Medulla oblongata (tissue), 1 donor: ENCODE measurements around the gene NINJ1.

Experiments
- DNase-seq: peaks from one replicate; pipeline ENCODE4 v3.0.0-alpha.2; 2015; ENCODE audit errors: extremely low spot score

Gene NINJ1, protein sequence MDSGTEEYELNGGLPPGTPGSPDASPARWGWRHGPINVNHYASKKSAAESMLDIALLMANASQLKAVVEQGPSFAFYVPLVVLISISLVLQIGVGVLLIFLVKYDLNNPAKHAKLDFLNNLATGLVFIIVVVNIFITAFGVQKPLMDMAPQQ

DNA sequence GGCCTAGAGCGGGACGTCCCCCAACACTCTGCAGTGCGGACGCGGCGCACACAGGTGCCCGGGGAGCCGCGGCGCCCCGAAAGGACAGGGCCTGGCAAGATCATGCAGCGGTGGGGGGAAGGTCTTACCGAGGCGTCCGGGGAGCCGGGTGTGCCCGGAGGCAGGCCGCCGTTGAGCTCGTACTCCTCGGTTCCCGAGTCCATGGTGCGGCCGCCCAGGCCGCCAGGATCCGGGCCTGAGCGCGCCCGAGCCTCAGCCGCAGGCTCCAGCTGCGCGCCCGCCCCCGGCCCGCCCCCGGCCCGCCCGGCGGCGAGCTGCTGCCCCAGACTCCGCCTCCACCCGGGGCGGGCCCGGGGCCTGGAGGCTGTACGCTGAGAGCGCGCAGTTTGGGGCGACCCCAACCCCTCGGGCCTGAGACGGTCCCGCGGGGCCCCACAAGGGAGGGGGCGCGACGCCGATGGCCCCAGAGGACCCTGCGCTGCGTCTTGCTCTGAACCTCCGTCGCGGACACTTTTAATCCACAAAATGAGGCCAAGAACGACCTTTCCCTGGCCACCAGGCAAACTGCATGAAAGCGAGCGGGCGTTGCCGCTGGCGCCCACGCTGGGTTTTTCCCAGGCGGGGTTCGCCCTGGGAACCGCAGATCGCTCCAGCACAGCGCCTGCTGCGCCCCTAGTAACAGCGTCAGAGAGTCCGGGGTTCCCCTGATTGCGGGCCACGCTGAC, at the start of gene NINJ1:
NINJ1 (minus strand) TSS at position 237 of the 725 bp plus-strand sequence; CDS start at position 203, 34 bp downstream.
- peak; percentile 82 for DNase-seq

DNA sequence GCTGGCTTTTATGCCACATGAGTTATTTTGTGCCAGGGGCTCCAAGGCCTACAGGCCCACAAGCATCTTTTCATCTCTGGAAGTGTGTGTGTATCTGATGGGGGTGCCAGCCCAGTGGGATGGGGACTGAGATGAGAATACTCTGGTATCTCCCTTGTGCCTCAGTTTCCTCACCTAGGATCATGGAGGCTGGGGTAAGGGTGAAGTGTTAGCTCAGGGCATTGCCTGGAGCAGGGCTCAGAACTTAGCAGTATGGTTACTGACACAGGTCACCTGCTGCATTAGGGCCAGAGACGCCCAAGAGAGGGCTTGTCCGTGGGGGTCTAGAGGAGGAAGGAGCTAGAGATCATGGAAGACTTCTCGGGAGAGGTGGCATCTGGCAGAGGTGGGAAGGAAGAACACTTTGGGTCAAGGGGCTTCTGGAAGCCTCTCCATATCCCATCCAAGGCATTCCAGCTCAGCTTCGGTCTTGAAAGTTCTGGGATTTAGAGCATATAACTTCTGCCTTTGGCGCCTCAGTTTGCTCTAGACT, 49.1 kb upstream of the NINJ1 start:
- DNase-seq, result no peak

DNA sequence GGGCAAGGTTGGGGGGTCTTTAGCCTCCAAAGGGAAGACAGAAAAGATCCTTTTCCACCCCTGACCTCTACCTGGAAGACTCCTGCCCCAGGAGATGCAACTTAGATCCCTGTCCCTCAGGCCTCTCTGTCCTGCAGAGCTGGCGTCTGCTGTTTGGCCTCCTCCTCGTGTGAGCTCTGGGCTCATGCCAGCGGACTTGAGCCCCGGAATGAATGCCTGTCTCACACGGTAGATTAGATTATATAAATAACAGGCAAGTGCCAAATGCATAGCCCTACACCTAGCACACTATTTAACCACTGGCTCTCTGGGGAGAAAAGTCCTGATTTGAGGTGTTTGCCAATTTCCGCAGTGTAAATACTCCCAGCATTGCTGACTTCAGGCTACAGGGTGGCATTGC, 48.5 kb upstream of the NINJ1 start:
- DNase-seq, result no peak

DNA sequence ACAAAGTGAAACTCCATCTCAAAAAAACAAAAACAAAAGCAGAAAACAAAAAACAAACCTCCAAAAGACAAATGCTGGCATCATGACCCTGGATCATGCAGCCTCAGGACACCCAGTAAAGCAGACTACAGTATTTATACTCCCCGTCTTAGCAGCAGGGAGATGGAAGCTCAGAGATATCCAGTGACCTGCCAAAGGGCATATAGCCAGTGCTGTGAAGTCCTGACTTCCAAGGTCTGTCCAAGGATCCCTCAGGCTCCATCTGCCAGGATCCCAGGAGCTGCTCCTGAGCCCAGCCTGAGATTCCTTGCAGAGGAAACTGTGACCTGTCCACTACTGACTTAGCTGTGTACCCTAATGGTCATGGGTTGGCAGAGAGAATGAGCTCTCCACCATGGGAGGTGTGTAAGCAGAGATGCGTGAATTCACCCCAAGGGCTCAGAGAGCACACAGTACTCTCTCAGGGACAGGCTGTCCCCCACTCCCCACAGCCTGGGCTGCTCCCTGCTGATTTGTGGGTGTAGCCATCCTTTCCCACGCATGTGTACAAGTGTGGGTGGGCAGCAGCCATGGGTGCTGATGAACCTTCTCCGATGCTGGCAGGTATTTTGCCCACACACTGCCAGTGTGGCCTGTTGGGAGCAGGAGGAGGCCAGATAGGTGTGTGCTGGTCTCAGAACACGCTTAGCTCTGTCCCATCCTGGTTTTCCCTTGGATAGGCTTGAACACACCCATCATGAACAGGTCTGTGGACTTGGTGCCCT, 47.8 kb upstream of the NINJ1 start:
- DNase-seq, result no peak

DNA sequence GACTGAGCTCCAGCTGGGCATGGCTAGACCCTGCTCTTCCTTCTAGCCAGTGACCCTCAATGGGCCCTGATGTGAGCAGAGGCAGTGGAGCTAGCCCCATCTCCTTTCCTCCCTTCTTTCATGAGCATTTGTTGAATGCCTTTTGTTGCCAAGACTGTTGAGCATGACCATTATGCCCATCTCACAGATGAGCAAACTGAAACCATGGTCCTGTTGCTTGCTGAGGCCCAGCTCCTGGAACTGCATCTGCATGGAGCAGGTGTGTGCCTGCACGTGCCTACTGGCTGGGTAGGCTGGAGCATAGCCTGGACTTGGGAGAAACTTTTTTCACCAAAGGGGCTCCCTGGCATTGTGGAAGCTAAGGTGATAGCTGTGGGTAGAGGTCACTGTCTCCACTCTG, 46.9 kb upstream of the NINJ1 start:
- DNase-seq, result no peak

DNA sequence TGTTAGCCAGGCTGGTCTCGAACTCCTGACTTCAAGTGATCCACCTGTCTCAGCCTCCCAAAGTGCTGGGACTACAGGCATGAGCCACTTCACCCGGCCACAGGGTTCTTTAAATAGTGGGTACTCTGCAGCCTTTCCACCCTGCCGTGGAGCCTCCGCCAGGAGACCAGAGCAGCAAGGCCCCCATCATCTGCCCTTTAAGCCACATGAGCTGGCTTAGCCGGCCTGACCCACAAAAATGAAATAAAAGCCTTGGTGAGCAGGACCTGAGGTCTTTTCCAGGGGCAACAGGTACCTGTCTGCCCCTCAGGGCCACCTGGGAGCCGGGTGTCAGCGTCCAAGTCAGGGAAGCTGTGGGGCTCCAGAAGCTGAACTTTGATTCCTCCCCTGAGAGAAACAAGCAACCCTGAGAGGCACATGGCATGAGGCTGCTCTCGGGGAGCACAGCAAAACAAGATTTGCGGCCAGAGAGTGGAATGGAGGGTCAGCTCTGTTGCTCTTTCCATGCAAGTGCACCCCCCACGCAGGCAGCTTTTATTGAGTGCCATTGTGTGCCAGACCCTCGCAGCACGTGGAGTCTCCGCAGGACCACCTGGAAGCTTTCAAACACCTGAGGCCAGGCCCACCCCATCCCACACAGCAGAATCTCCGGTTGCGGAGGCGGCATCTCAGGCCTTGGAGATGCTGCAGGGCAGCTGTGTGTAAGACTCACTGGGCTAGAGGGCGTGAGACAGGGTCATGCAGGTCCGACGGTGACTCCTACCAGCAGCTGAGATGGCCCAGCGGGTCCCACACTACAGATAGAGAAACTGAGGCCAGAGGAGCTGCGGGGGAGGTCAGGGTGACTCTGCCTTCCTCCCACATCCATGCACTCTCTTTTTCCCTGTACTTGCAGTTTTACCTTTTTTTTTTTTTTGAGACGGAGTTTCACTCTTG, 45.1 kb upstream of the NINJ1 start:
- no peak for DNase-seq

DNA sequence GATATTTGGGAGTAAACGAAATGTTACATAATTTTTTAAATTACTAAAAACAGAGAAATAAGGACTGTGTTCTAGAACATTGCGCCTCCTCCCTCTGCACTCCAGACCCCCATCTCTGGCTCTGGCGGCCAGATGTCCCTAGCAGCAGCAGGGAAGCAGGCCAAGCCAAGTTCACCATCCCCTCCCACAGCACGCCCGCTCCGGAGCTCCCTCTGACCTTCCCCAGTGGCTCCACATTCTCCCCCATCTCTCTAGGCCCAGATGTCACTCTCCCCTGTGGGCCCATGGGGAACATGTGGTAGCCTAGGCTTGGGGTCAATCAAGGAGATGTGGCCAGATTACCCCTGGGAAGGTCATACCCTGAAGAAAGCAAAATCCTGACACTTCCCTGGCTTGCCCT, 43.6 kb upstream of the NINJ1 start:
- no peak for DNase-seq

DNA sequence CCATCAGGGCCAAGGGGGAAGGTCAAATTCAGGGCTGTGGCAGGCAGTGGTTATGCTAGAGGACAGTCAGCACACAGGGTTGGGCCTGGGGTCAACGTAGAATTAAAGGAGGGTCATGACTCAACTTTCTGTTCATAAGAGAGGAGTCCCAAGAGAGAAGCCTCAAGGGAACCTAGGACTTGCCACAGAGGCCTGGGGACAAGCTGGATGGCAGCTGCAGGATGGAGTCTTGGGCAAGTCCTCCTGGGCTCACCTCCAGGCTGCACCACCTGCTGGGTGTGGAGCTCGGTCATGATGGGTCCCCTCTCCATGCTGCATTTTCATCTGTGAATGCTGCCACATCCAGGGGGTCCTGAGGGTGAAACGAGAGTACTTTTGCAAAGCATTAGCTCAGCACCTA, 40.9 kb upstream of the NINJ1 start:
- DNase-seq, result no peak

DNA sequence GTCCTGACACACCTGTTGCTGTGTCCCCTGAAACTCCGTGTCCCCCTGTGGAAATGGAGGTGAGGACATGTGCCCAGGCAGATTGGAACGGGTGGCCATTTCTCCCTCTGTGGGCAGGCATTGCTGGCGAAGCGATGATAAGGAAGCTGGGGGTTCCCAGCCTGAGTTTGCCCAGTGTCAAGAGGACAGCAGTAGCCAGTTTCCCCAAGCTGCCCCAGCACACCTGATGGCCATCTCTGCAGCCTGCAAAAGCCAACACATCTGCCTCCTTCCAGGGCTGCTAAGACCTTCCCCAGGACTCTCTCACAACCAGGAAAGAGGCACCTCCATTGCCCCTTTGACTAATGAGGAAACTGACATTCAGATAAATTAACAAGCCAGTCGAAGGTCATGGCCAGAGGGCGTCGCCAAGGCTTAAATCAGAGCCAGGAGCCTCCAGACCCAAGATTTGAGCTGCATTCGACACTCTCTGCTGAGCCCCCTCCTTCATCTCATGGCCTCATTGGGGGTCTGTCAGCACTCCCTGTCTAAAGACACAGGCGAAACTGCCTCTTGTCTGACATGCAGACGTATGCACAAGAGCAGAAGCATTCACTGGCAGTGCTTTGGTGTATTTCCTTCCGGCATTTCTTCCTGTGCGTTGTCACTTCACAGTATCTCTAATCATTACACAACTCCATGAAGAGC, 39.5 kb upstream of the NINJ1 start:
- no peak for DNase-seq

DNA sequence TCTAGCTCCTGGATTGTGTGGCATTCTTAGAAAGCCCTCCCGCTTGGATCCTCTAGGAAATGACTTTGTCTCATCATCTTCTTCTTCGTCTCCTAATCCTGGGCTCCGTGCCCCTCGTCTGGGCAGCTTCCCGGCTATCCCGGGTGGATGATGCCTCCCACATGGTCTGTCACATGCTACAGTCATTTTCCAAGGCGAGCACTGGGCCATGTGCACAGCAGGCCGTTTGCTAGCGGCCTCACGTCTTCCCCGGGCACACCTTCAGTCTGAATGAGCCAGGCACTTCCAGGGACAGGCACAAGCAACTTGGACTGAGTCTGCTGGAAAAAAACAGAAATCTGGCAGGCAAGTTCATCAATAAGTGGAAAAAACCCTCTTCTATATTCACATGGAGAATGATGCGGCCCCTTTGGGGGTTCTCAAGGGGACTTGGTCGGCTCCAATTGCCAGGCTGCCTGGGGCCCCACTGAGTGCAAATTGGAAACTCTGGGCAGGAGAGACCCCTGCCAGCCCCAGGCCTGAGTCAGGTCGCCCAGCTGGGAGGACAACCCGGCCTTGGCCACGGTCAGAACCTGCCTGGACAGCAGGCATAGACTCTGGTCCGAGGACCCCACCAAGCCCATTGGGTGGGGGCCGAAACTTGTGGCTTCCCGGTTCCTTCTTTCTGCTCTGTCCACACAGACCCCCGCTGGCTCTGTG, 38.8 kb upstream of the NINJ1 start:
- peak; percentile 66 for DNase-seq

DNA sequence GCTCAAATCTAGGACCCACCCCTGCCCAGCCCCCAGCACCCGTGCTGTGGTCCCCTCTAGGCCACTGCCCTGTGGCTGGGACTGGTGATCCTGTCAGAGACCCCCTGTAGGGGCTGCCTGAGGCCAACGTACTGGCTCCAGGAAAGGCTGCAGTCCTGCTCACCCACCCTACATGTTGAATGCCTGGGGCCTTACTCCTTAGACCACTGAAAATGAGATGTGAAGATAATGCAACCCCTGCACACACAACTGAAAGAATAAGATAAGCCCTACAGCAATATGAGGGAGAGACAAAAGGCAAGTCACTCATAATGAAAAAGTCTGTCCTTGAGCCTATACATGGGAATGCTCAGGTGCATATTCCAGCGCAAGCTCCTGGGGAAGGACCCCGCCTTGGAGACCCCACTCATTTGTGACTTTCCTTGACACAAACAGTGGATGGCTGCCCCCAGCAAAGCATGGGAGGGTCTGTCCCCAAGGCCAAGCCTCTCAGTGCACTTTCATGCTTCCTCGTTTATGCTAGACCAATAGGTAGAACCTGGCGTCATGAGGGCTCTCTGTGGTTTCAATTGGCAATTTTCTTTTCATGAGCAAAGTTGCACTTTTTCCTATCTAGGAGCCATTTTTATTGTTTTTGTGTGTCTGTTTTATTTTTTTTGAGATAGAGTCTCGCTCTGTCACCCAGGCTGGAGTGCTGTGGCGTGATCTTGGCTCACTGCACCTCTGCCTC, 37.4 kb upstream of the NINJ1 start:
- DNase-seq, result no peak

DNA sequence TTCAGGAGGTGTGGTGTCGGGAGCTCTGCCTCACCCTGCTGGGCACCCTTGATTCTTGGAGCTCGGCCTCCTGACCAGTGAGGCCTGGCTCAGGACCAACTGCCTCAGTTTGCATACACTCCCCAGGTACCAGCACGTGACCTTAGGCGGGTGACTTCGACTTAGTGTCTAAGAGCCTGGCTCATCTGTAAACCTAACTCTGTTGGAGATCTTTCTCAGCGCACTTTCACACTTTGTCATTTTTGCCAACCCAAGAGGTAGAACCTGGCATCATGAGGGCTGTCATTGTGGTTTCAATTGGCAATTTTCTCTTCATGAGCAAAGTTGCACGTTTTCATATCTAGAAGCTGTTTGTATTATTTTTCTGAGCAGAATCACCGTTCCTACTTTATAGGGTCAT, 36.5 kb upstream of the NINJ1 start:
- no peak for DNase-seq

DNA sequence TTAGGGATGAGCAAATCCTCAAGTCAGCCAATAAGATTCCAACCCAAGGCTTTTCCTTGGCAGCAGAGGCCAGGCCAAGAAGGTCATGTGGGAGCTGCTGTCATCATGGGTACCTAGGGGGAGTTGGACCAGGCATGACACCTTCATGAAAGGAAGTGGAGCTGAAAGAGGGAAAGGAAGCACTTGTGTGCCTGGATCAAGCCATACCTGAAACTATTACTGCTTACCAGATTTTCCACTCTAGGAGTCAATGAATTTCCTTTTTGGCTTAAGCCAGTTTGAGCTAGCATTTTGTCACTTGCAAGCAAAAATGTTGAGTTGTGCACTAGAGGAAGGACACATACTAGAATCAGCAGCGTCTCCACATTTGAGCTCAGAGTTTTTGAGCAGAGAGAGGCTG, 35.4 kb upstream of the NINJ1 start:
- no peak for DNase-seq

DNA sequence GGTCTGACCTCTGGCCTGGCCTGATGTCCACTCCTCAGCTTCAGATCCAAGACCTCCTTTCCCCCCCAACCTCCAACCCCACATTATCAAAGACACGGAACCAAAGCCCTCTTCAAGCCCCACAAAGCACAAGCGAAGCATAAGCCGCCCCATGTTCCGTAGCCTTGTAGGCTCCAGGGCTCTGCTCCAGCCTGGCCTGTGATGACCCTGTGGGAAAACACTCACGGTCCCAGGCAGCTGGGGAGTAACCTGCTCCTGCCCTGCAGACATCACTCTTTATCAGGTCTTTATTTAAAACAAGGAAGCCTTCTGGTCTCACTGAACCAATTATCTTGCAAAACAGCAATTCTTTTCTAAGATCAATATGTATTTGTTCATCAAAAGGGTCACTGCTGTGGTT, 34.5 kb upstream of the NINJ1 start:
- DNase-seq, result no peak

DNA sequence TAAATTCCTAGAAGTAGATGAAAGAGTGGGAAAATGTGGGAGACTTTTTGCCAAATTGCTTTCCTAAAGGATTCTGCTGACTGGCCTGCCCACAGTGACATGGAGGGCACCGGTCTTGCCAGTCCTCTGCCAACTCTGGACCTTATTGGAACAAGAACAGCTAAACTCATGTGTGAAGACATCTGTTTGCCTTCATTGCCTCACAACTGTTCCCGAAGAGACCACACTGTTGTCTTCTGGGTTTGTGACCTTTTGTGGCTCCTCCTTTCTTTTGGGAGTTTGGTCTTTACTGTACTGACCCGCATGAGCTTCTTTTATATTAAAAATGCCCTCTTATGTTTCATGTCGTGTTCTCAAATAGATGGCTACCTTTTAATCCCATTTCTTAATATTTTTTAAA, 33.8 kb upstream of the NINJ1 start:
- DNase-seq, result no peak

DNA sequence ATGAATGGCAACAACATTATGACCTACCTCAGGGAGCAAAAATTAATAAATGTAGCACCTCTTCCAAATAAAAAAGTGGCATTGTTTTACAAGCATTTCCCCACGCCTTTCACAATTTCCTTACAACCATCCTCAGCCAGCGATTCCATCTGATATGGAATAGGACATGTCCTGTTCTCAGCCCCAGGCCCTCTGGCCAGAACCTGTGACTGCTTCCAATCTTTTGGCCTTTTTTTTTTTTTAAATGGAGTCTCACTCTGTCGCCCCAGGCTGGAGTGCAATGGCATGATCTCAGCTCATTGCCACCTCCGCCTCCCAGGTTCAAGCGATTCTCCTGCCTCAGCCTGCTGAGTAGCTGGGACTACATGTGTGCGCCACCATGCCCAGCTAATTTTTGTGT, 33.1 kb upstream of the NINJ1 start:
- no peak for DNase-seq

DNA sequence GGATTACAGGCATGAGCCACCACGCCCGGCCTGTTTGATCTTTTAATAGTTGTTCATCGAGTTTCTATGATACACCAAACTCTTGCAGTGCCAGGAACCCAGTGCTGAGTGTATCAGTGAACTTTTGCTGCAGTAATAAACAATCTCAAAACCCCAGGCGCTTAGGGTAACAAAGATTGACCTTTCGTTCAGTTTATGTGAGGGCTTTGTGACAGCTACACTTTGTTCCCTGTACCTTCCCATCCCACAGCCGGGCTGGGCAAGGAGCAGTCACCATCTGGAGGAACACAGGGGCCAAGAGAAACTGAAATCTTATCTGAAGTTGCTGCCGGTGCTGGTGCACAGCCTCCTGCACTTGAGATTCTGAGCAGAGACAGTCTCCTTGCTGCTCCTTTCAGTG, 32.6 kb upstream of the NINJ1 start:
- DNase-seq, result no peak

DNA sequence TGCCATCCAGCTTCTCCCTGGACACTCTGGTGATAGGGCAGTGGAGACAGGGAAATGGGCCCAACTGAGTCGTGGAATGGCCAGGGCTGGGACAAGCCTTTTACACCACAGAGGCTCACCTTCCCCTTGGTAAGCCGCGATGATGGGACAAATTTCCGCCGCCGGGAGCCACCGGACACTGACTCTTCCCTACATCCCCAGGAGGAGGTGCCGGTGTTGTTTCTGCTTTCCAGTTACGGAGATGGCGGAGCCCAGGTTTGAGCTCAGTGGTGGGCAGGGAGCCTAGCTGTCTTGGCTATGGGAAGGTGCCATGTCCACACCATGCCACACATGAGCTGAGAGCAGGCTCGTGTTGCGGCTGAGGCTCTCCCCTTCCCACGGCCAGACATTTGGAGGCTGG, 30.0 kb upstream of the NINJ1 start:
- DNase-seq, result no peak

DNA sequence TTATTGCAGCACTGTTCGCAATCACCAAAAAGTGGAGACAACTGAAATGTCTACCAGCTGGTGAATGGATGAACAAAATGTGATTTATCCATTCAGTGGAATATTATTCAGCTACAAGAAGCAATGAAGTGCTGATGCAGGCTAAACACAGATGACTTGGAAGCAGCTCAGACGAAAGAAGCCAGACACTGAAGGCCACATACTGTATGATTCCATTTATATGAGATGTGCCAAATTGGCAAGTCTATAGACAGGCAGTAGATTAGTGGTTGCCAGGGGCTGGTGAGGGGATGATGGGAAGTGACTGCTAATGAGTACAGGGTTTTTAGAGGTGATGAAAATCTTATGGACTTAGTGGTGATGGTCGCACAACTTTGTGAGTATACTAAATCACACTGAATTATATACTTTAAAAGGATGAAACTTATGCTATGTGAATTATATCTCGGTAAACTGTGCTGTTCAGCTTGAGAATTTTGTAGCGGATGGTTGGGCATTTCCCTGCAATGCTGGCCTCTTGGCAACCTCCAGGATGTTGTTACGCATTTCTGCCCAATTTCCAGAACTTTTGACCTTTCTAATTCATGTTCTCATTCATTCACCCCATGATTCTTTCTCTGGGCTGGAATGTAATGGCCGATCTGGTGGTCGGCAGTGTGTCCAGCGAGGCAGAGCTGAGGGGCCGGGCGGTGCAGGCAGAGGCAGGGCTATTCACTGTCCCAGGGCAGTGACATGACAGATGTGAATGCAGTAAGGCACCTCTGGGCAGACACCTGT, 27.9 kb upstream of the NINJ1 start:
- peak; percentile 63 for DNase-seq
